Fibroblast of the aortic adventitia (primary cell): Measurements from ENCODE around the gene NUP153. TPM values are rescaled to one million over a fixed set of nuclear protein-coding genes. Genes with fewer than 3 reads are reported as not detected.
A peak's percentile ranks its signal among the peaks of the same experiment; 100 is the strongest.
"Not testable (repeated sequence)": the region's sequence is repeated elsewhere in the genome, so short reads cannot be mapped to it uniquely, and the experiment has no call there.

Source experiments
- DNase-seq: peaks from one replicate; pipeline ENCODE4 v3.0.0-alpha.2; 2010; ENCODE audit warnings: low read depth
- H3K4me3 ChIP-seq: 2 replicates; pipeline ENCODE4 v1.5.1; 2011; ENCODE audit warnings: low read depth, mild to moderate bottlenecking, control low read depth, low read length, moderate library complexity
- total RNA-seq: library from RNA; depleted of rRNA; stranded (reverse); fragments of >200 nt; gene quantifications from 2 replicates; pipeline ENCODE4 v1.2.3, GENCODE V29; 2012; ENCODE audit warnings: low replicate concordance
- TF ChIP-seq, protein P1 (sequence below): IDR thresholded peaks from 2 replicates; pipeline ENCODE4 v1.5.1; 2011; ENCODE audit warnings: mild to moderate bottlenecking, low read length, control low read depth, inconsistent platforms; ENCODE audit not compliant: insufficient read depth

NUP153 gene
- total RNA-seq, 1 donor, result 47.5 TPM

DNA sequence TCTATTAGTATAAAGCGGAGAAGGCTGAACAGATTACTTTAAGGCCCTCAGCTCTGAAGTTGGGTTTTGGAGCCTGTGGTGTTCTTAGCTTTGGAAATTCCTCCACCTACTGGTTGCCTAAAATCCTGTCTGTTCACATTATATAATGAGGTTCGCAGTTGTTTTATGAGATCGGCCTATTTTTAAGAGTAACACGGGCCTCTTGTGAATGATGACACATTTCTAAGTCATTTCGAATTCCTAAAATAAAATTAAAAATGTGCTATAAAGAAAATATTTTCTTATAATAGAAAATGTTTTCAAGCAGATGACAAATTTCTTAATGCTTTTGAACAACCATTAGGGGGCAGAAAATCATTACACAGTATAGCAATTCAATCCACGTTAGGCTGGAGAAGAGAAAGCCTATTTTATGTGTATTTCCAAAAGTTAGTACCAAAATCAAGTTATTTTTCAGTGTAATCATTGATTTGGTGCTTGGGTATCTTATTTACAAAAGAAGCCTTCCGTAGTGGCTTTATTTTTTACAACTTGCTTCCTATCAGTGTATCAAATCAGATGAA lies 122.4 kb downstream of the NUP153 start:
- TF ChIP-seq, protein P1, sequence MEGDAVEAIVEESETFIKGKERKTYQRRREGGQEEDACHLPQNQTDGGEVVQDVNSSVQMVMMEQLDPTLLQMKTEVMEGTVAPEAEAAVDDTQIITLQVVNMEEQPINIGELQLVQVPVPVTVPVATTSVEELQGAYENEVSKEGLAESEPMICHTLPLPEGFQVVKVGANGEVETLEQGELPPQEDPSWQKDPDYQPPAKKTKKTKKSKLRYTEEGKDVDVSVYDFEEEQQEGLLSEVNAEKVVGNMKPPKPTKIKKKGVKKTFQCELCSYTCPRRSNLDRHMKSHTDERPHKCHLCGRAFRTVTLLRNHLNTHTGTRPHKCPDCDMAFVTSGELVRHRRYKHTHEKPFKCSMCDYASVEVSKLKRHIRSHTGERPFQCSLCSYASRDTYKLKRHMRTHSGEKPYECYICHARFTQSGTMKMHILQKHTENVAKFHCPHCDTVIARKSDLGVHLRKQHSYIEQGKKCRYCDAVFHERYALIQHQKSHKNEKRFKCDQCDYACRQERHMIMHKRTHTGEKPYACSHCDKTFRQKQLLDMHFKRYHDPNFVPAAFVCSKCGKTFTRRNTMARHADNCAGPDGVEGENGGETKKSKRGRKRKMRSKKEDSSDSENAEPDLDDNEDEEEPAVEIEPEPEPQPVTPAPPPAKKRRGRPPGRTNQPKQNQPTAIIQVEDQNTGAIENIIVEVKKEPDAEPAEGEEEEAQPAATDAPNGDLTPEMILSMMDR, result peak; percentile 67
- DNase-seq, result peak; percentile 88
- no peak overlapping the region for H3K4me3 ChIP-seq

DNA sequence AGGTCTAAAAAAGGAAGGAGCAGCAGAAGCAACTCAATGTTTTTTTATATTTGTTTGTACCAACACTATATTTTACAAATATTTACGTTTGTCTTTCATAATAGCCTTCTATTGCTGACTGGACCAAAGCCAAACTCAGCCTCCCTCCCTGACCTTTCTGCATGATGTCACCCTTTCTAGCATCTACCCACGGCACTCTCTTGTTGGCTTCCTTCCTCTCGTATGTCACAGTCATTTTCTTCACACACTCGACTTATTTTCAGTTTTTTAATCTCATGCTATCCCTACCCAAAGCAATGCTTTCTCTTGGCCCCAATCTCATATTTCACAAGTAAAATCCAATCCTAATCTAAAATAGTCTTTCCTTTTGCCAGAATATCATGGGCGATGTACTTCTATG lies 122.9 kb downstream of the NUP153 start:
- TF ChIP-seq, protein P1, result no peak
- DNase-seq, result no peak
- no peak overlapping the region for H3K4me3 ChIP-seq

DNA sequence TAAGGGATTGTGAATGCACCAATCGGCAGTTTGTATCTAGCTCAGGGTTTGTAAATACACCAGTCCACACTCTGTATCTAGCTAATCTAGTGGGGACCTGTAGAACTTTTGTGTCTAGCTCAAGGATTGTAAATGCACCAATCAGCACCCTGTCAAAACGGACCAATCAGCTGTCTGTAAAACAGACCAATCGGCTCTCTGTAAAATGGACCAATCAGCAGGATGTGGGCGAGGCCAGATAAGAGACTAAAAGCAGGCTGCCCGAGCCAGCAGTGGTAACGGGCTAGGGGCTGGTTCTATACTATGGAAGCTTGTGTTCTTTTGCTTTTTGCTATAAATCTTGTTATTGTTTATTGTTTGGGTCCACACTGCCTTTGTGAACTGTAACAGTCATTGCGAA lies 125.4 kb downstream of the NUP153 start:
- H3K4me3 ChIP-seq, DNase-seq: not testable (repeated sequence)

DNA sequence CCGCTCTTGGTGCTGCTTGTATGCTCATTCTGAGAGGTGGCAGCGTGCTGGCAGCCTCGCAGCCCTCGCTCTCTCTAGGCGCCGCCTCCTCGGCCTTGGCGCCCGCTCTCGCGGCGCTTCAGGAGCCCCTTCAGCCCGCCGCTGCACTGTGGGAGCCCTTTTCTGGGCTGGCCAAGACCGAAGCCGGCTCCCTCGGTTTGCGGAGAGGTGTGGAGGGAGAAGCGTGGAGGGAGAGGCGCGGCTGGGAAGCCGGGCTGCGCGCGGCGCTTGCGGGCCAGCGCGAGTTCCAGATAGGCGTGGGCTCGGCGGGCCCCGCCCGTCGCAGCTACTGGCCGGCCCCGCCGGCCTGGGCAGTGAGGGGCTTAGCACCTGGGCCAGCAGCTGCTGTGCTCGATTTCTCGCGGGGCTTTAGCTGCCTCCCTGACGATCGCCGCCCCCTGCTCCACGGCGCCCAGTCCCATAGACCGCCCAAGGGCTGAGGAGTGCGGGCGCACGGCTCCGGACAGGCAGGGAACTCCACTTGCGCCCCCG lies 126.1 kb downstream of the NUP153 start:
- TF ChIP-seq, protein P1, result no peak
- H3K4me3 ChIP-seq, result peak overlapping the region; percentile 62
- peak; percentile 22 for DNase-seq

DNA sequence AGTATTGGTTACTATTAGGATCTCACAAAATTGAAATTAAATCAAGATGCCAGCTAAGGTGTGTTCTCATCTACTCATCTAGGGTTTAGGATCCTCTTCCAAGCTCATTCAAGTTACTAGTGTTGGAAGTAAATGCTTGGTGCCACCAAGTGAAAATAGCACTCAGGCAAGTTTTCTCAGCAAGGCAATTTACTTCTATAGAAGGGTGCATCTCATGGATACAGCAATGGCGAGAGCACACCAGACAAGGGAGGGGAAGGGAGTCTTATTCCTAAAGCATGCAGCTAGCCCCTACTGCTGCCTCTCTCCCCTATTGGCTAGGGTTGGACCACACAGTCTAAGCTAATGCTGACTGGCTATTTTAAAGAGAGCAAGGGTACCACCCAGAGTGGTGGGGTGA lies 129.7 kb downstream of the NUP153 start:
- TF ChIP-seq, protein P1, result no peak
- DNase-seq, result no peak
- H3K4me3 ChIP-seq, result no peak overlapping the region

- TF ChIP-seq, protein P1, result no peak
- H3K4me3 ChIP-seq, result no peak overlapping the region
- DNase-seq, result peak; percentile 83
Measured at GRCh38 chr6:17574866-17575560, 131.7 kb downstream of the NUP153 start.

GRCh38 chr6:17565399-17565798 lies 141.3 kb downstream of the NUP153 start:
- no peak for DNase-seq
- TF ChIP-seq, protein P1, result no peak
- H3K4me3 ChIP-seq, result no peak overlapping the region
